Pons (tissue), 1 donor: Measurements from ENCODE around the gene RAD51AP2.
"Not testable (repeated sequence)": the region's sequence is repeated elsewhere in the genome, so short reads cannot be mapped to it uniquely, and the experiment has no call there.

Experiments used
- DNase-seq: peaks from one replicate; pipeline ENCODE4 v3.0.0-alpha.2; 2016; ENCODE audit warnings: low spot score

Gene RAD51AP2

GRCh38 chr2:17538022-17538843 is 20.0 kb upstream of the RAD51AP2 start:
- DNase-seq, result no peak

DNA sequence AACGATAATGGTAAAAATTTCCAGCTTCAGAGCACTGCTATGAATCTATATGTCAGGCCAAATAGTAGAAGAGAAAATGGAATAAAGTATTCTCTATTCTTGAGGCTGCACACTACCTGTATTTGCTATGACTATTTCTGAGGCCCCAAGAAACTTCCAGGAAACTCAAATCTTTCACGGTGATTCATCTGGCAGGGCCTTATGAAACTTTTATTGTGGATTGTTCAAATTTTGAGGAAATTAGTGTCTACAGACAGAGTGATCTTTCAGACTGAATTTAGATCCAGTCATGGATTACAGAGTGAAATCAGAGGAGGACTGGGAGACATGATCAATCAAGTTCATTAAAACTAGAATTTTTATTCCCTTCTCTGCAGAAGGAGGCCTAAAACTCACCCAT is 18.2 kb upstream of the RAD51AP2 start:
- no peak for DNase-seq

GRCh38 chr2:17533546-17533945 is 15.3 kb upstream of the RAD51AP2 start:
- no peak for DNase-seq

- no peak for DNase-seq
Observed at GRCh38 chr2:17529771-17530170, 11.5 kb upstream of the RAD51AP2 start.

DNA sequence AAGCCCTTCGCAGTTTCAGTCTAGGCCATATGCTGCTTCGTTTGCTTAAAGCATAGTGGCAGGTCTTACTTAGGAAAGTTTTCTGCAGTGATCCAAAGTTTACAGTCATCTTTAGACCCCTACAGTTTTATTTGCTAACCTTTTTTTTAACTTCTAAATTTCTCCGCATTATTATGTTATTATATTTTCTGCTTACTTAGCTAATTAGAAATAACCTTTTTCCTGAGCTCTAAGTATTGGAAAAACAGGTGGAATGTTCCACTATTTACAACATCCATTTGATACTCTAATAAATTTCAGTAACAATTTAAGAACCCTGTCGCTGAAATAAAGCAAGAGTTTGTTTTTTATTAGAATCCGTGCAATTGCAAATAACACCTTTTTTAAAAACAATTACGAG is 4.1 kb upstream of the RAD51AP2 start:
- DNase-seq, result no peak

DNA sequence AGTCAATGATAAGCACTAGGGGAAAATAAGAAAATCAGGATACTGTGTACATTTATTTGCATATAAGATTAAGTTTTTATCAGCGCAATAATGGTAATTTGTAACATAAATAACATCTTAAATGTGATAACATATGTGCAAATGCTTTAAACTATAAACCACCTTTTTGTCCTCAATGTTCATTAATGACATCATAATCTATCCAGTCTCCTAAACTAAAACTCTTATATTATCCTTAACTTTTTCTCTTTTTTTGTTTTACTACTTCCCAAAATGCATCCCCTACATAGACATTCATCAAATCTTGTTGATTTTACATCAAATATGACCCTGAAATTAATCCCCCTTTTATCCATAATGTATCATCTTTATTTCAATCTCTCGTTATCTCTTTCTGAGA is 3.4 kb upstream of the RAD51AP2 start:
- DNase-seq, result no peak

- no peak for DNase-seq
Observed at GRCh38 chr2:17520761-17521160, 2.5 kb upstream of the RAD51AP2 start.

DNA sequence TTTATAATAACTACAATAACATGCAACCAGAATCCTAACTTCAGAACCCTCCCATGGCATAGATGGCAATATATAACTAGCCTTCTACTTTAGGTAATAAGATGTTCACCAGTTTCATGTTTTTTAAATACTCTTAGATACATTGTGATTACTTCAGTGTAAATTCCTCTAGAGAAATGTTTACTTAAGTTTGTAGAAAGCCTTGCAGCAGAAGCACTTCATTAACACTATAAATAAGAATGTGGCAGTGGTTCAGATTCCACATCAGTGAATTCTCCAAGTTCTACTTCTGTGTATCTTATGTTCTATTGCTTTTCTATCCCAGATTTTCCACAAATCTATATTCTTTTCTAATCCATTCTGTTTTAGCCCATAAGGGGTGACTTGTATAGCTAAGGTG is 1.2 kb upstream of the RAD51AP2 start:
- no peak for DNase-seq

DNA sequence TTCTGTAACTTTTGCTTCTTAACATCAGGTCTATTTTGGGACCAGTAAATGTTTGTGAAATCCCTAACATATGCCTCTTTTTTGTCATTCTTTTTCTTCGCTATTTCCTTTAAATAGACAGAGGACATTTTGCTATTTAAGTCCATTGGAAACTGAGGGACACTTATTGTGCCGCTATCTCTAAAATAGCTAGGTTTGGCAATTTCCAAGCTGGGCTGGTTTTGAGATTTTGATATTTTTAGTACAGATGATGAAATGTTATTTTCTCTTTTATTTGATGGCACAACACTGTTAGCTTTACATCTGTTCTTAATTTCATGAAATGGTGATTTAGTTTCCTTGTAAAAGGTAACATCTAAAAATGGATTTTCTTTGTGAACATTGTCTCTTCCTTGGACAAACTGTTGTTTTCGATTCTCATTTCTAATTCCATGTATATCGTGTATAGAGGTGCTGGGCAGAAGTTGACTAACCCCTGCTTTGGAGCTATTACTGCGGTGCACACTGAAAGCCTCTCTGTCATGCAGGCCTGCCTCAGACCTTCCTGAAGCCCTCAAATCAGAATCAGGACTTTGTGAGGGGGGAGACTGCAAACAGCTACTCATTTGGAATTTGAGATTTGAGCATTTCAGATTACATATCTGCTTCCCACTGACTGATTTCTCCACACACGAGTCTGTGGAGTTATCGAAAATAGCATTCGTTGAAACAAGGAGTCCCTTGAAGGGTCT is 594 bp downstream of the RAD51AP2 start:
- DNase-seq, result no peak

DNA sequence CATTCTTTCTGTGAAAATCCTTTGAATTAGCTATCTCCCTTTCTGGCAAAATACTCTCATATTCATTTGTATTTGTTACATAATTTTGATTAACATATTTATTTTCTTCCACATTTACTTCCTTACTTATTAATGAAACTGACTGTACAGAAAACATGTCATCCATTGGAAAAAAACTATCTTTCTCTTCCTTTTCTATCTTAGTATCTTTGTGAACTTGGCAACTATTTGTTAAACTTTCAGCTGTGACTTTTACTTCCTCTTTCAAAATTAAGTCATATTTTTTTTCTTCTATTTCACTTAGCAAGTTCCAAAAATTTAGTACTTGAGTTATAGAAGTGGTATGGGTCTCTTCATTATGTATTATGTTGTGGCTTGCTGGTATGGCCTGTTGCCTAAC is 2.6 kb downstream of the RAD51AP2 start:
- no peak for DNase-seq

GRCh38 chr2:17506736-17507616 is 11.3 kb downstream of the RAD51AP2 start:
- no peak for DNase-seq

DNA sequence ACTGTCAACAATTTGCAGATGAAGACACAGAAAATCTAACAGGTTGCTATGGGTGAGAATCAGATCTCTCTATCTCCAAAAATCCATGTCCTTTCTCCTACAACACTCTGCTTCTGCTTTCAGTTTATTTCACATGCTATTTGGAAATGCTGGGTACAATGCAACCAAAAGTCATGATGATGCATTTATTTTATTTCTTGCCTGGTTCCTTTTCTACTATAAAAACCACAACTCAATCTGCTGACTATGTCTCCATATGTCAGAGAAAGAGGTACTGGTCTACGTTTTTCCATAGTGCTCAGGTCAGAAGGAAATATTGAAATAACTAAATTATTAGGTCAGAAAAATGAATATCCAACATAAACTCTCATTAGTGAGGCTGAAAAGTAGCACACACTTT is 20.5 kb downstream of the RAD51AP2 start:
- no peak for DNase-seq

DNA sequence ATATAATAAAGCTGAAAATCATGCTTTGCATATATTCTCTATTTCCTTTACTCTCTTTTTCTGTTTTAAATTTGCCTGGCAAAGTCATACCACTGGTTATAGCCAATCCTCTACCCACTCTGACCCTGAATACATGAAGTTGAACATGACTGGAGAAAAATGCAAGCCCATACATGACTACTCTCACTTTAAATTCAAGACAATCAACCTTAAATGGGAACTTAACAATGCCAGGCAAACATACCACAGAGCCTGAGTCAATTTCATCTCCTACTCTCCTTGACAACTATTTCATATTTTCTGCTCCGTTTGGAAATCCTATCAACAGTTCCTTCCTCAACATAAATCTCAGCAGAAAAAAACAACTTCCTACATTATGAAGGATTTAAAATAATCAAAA is 22.6 kb downstream of the RAD51AP2 start:
- DNase-seq, result no peak

DNA sequence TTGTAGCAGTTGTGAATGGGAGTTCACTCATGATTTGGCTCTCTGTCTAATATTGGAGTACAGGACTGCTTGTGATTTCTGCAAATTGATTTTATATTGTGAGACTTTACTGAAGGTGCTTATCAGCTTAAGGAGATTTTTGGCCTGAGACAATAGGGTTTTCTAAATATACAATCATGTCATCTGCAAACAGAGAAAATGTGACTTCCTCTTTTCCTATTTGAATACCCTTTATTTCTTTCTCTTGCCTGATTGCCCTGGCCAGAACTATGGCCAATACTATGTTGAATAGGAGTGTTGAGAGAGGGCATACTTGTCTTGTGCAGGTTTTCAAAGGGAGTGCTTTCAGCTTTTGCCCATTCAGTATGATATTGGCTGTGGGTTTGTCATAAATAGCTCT is 28.1 kb downstream of the RAD51AP2 start:
- DNase-seq, result not testable (repeated sequence)

- not testable (repeated sequence) for DNase-seq
Observed at GRCh38 chr2:17488610-17489009, 29.6 kb downstream of the RAD51AP2 start.

DNA sequence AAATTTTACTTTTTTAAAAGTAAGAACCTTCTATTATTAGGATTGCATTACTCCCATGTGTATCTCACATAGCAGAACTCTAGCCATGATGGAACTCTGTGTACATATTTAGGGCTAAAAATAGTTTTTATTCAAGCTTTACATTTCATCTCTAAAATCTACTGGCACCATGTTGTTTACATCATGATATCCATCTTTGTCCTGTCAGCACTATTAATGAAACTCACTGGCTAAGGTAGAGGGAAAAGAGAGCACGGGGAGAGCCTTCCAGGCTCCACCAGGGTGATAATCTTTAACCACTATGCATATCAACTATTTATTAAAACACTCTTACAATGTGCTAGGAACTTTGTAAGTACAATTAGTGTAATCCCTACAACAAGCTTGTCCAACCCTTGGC is 34.7 kb downstream of the RAD51AP2 start:
- no peak for DNase-seq

- DNase-seq, result no peak
Observed at GRCh38 chr2:17482651-17483050, 35.6 kb downstream of the RAD51AP2 start.

- DNase-seq, result no peak
Observed at GRCh38 chr2:17479875-17480274, 38.4 kb downstream of the RAD51AP2 start.

GRCh38 chr2:17476830-17477229 is 41.4 kb downstream of the RAD51AP2 start:
- no peak for DNase-seq

DNA sequence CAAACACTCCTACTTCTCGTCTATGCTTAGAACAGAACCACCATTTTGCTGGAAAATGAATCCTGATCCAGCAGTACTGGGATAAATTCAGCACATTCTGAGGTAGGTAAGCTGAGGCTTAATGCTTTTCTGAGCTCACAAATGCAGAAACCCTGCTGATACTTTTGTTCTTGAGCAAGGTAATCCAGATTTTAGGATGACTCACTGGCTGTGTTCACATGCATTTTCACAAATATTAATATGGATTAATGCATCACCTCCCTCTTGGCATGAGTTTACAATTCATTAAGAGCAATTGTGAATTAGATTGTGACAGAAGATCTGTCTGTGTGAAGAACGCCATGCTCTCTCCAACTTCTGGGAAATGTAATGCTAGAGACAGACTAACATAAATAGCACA is 42.2 kb downstream of the RAD51AP2 start:
- no peak for DNase-seq

GRCh38 chr2:17475286-17475685 is 43.0 kb downstream of the RAD51AP2 start:
- DNase-seq, result no peak

- no peak for DNase-seq
Observed at GRCh38 chr2:17471979-17472378, 46.3 kb downstream of the RAD51AP2 start.
